ENCODE data around the gene NMS.

NMS gene

DNA sequence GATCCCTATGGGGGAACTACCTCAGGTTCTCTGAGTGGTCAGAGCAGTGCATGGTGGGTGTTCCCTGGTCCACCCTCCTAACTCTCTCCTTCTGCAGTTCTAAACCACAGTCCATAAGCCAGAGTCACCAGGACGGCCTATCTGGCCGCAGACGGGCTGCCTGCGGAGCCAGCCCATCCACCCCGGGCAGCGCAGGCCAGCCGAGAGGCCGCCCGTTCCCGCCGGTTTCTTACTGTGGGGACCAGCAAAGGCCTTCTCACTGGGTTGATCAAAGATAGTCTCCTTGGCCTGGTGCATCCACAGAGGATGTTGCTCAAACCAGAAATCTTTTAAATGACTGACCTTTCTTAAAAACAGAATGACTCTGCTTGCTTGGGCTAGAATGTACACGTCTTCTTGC lies 43.2 kb upstream of the NMS start:
- TF ChIP-seq, protein P1, sequence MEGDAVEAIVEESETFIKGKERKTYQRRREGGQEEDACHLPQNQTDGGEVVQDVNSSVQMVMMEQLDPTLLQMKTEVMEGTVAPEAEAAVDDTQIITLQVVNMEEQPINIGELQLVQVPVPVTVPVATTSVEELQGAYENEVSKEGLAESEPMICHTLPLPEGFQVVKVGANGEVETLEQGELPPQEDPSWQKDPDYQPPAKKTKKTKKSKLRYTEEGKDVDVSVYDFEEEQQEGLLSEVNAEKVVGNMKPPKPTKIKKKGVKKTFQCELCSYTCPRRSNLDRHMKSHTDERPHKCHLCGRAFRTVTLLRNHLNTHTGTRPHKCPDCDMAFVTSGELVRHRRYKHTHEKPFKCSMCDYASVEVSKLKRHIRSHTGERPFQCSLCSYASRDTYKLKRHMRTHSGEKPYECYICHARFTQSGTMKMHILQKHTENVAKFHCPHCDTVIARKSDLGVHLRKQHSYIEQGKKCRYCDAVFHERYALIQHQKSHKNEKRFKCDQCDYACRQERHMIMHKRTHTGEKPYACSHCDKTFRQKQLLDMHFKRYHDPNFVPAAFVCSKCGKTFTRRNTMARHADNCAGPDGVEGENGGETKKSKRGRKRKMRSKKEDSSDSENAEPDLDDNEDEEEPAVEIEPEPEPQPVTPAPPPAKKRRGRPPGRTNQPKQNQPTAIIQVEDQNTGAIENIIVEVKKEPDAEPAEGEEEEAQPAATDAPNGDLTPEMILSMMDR (IDR thresholded peaks at IDR 0.05; ENCODE audit: extremely low read depth, missing control alignments) = no peak
- no peak for DNase-seq (ENCODE audit: low spot score)

DNA sequence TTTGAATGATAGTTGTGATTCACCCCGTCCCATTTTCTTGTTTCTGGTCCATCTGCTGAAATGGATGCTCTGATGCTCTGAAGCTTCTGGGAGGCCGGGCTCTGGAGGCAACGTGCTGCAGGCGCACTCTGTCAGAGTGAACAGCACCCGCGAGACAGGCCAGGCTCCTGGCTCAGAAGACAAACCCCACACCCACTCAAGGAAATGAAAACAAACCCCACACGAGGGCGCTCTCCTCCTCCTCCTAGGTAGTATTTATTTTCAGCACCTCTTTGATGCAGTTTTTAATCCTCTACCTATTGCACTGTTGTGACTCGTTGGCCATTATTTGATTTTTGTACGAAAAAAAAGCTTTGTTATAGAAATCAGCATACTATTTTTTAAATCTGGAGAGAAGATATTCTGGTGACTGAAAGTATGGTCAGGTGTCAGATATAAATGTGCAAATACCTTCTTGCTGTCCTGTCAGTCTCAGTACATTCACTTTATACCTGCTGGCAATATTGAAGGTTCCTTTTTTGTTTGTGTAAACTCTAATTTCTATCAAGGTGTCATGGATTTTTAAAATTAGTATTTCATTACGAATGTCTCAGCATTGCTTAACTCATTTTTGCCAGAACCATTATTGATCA lies 42.5 kb upstream of the NMS start:
- peak; percentile 66 for DNase-seq (ENCODE audit: low spot score)
- TF ChIP-seq, protein P1 (IDR thresholded peaks at IDR 0.05; ENCODE audit: extremely low read depth, missing control alignments) = peak; percentile 14

DNA sequence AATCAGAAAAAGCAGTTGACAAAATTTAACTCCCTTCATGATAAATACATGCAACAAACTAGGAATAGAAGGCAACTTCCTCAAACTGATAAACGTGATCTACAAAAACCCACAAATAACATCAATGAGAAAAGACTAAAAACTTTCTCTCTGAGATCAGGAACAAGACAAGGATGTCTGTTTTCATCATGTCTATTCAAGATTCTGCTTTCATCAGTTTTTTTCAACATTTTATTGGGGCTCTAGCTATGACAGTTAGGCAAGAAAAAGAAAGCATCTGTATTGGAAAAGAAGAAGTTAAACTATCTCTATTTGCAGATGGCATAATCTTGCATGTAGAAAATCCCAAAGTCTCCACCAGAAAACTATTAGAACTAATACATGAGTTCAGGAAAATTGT lies 40.6 kb upstream of the NMS start:
- no peak for DNase-seq (ENCODE audit: low spot score)
- TF ChIP-seq, protein P1 (IDR thresholded peaks at IDR 0.05; ENCODE audit: extremely low read depth, missing control alignments) = no peak

DNA sequence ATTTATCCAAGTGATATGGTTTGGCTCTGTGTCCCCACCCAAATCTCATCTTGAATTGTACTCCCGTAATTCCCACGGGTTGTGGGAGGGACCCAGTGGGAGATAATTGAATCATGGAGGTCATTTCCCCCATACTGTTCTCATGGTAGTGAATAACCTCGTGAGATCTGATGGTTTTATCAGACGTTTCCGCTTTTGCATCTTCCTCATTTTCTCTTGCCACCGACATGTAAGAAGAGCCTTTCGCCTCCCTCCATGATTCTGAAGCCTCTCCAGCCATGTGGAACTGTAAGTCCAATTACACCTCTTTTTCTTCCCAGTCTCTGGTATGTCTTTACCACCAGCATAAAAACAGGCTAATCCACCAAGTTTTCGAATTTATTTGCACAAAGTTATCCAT lies 32.5 kb upstream of the NMS start:
- DNase-seq (ENCODE audit: low spot score) = no peak
- TF ChIP-seq, protein P1 (IDR thresholded peaks at IDR 0.05; ENCODE audit: extremely low read depth, missing control alignments) = no peak

DNA sequence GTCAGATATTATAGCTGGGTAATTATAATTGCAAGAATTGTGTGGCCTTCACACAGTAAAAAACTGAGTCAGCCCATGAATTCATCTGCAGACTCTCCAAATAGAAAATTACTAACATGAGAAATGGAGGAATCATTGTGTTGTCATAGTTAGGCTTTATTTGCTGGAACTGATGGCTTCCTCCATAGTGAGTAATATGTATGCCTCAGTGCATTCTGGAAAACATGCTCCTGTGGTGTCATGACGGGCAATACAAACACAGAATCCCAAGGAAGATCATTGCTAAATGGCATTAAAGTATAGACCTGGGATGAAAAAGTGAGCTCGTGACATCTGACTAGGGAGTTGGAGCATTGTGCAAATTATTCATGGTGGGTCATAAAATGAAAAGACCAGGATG lies 23.6 kb upstream of the NMS start:
- TF ChIP-seq, protein P1 (IDR thresholded peaks at IDR 0.05; ENCODE audit: extremely low read depth, missing control alignments) = no peak
- no peak for DNase-seq (ENCODE audit: low spot score)

DNA sequence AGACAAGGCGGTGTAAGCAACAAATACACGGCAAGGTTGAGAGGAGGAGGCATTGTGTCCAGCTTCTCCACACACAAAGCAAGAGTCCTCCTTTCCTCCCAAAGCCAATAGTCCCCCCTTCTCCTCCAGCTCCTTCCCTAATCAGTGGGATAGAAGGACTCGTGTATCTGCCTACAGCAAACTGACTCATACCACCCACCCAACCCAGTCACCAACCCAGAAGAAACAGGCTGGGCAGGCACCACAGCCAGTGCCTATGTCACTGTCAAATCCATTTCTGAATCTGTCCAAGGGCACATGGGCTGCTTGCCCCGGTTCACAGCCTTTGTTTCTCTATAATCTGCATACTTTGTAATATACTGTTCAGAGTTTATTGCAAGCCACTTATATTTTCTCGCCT lies 19.2 kb upstream of the NMS start:
- DNase-seq (ENCODE audit: low spot score) = no peak
- TF ChIP-seq, protein P1 (IDR thresholded peaks at IDR 0.05; ENCODE audit: extremely low read depth, missing control alignments) = no peak

DNA sequence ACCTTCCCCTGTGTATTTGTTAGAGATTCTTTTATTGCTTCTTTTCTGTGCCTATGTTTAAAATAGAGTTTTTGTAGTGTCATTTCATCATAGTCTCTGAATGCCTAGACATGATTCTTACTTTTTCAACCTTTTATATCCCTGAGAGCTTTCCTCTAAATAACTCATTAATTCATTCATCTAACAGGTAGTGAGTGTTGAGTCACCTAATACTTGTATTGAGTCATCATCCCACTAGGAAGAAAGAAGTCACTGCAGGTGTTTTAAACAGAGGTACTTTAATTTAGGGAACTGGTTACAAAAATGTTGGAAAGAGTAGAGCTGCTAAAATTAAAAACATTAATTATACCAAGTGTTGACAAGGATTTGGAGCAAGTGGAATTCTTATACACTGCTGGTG lies 18.5 kb upstream of the NMS start:
- DNase-seq (ENCODE audit: low spot score) = no peak
- TF ChIP-seq, protein P1 (IDR thresholded peaks at IDR 0.05; ENCODE audit: extremely low read depth, missing control alignments) = no peak
